ENCODE measurements around the gene PSD.
A peak's percentile ranks its signal among the peaks of the same experiment; 100 is the strongest.

GRCh38 chr10:102399217-102400021 is 19.2 kb downstream of the PSD start:
- TF ChIP-seq CTCF (IDR thresholded peaks at IDR 0.05 in 2 of 3, conservative IDR thresholded peaks at IDR 0.05 in 1 of 3; ENCODE audit: insufficient read depth in 2 of 3, low read depth in 1 of 3, low read length in 3 of 3) = peak; percentile 85 to 94 (median 85)
- TF ChIP-seq ZNF561 (CRISPR knock-in tag; conservative IDR thresholded peaks at IDR 0.05) = no peak
- TF ChIP-seq ZNF431 (CRISPR knock-in tag; IDR thresholded peaks at IDR 0.05) = no peak
- no peak for TF ChIP-seq ZC3H11A (IDR thresholded peaks at IDR 0.05; ENCODE audit: low read depth, low read length)
- TF ChIP-seq TCF7L2 (IDR thresholded peaks at IDR 0.05; ENCODE audit: low read depth, low read length) = no peak
- no peak; the same call in 1 of the 2 replicates for TF ChIP-seq POLR2A (conservative IDR thresholded peaks at IDR 0.05)
- peak; percentile 81 for TF ChIP-seq SMC3 (conservative IDR thresholded peaks at IDR 0.05; ENCODE audit: insufficient read depth, low read depth, low read length)
- no peak for TF ChIP-seq MAFK (IDR thresholded peaks at IDR 0.05; ENCODE audit: low read length)
- no peak for TF ChIP-seq CBX2 (IDR thresholded peaks at IDR 0.05; ENCODE audit: insufficient read depth, low read length, poor library complexity, severe bottlenecking)
- TF ChIP-seq PRDM10 (IDR thresholded peaks at IDR 0.05; ENCODE audit: partially characterized antibody) = no peak
- no peak for TF ChIP-seq FOS (IDR thresholded peaks at IDR 0.05; ENCODE audit: extremely low read depth, insufficient read length)
- TF ChIP-seq ZNF134 (CRISPR knock-in tag; conservative IDR thresholded peaks at IDR 0.05) = no peak
- TF ChIP-seq TCFL5 (CRISPR knock-in tag; conservative IDR thresholded peaks at IDR 0.05) = no peak
- no peak for TF ChIP-seq ZNF77 (CRISPR knock-in tag; IDR thresholded peaks at IDR 0.05)
